ENCODE results near the gene ACOXL.

Gene ACOXL

DNA sequence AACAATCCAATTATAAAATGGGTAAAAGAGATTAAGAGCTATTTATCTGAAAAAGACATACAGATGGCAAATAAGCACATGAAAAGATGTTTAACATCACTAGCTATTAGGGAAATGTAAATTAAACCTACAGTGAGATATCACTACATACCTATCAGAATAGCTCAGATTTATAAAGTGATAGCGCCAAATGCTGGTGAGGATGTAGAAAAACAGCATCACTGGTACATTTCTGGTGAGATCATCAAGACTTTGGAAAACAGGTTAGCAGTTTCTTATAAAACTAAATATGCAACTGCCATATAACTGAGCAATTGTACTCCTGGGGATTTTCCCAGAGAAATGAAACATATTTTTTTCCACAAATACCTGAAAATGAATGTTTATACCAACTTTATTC lies 100.4 kb downstream of the ACOXL start:
- Histone ChIP-seq H3K36me3 (ENCODE audit: control insufficient read depth in 1 of 2, insufficient read depth in 2 of 2, low read depth in 1 of 2, low read length in 2 of 2) (no peaks in the 10 kb centered on the region), H4K8ac (ENCODE audit: low read length) (no peak overlapping the region), H3K27ac (ENCODE audit: low read length, poor library complexity, severe bottlenecking) (no peak overlapping the region), H3K9me3 (ENCODE audit: control insufficient read depth, low read length) (no peaks in the 10 kb centered on the region), H2AK5ac (ENCODE audit: low read length, severe bottlenecking) (no peak overlapping the region), H3K4me2 (ENCODE audit: low read length, poor library complexity, severe bottlenecking) (no peak overlapping the region), H3K79me1 (replicated peaks; ENCODE audit: low read length, poor library complexity, severe bottlenecking) (no peaks in the 10 kb centered on the region), H3K18ac (ENCODE audit: low read depth in 1 of 2, low read length in 2 of 2) (no peak overlapping the region), H2AFZ (ENCODE audit: low read depth, low read length) (no peak overlapping the region), H2BK12ac (ENCODE audit: low read length in 2 of 2) (no peak overlapping the region), H3K14ac (ENCODE audit: low read length in 2 of 2) (no peak overlapping the region), H4K91ac (ENCODE audit: low read length) (no peak overlapping the region), H3K4me1 (ENCODE audit: control insufficient read depth, insufficient read depth, low read depth, low read length) (no peaks in the 10 kb centered on the region), H3K4me3 (ENCODE audit: insufficient read depth in 1 of 2, low read depth in 1 of 2, low read length in 2 of 2) (no peak overlapping the region), H3K4ac (ENCODE audit: low read depth in 1 of 2, low read length in 2 of 2) (no peak overlapping the region), H3K9ac (ENCODE audit: low read length) (no peak overlapping the region), H2BK120ac (ENCODE audit: low read depth, low read length) (no peak overlapping the region), H3K23ac (ENCODE audit: low read length in 2 of 2) (no peak overlapping the region), H2BK5ac (ENCODE audit: low read depth, low read length, poor library complexity, severe bottlenecking) (no peak overlapping the region), H3K27me3 (ENCODE audit: control insufficient read depth in 1 of 2, insufficient read depth in 1 of 2, low read length in 2 of 2) (peaks cover 44 to 45% of the 10 kb centered on the region in 2 experiments), H2BK15ac (ENCODE audit: low read depth, poor library complexity, severe bottlenecking) (no peak overlapping the region)
- DNase-seq, result no peak
- no CpG with 5 or more reads among the region's 1 CpG for WGBS

DNA sequence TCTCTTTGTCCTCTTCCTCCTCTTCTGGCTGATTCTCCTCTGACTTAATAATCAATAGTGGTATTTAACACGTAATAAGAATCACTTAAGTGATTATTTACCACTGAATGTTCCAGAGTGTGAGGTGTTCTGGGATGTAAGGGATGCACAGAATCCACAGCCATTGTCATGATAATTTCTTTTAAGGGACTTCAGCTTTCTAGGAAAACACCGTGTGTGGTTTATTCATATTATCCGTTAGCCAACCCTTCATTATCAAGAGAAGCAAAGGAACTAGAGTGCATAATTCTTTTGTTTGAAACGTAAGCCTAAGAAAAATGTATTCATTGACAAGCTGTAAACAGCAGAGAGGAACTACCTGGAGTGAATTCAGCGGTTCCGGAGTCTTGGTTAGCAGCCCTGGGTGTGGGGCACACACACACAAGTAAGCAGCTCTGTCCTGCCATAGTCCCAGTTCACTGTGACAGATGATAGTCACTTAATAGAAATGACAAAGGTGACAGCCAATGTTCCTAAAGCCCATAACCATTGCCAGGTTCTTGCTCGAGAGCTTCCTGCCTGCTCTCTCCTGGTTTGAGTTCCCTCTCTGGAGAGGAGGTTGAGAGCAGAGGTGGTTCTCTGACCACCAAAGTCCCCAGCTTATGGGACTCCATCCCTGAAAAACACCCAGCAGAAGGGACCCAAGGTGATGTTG lies 101.9 kb downstream of the ACOXL start:
- H3K4me3 ChIP-seq (ENCODE audit: insufficient read depth in 1 of 2, low read depth in 1 of 2, low read length in 2 of 2), result no peak overlapping the region
- H3K23ac ChIP-seq (ENCODE audit: low read length in 2 of 2), result no peak overlapping the region
- no peak overlapping the region for H3K18ac ChIP-seq (ENCODE audit: low read depth in 1 of 2, low read length in 2 of 2)
- H4K8ac ChIP-seq (ENCODE audit: low read length), result no peak overlapping the region
- WGBS, result 36% methylated on average over 4 of the region's 7 CpGs
- H2BK12ac ChIP-seq (ENCODE audit: low read length in 2 of 2), result no peak overlapping the region
- H3K4ac ChIP-seq (ENCODE audit: low read depth in 1 of 2, low read length in 2 of 2), result no peak overlapping the region
- no peak overlapping the region for H2BK15ac ChIP-seq (ENCODE audit: low read depth, poor library complexity, severe bottlenecking)
- H2AK5ac ChIP-seq (ENCODE audit: low read length, severe bottlenecking), result no peak overlapping the region
- no peak overlapping the region for H4K91ac ChIP-seq (ENCODE audit: low read length)
- no peaks in the 10 kb centered on the region for H3K9me3 ChIP-seq (ENCODE audit: control insufficient read depth, low read length)
- H2BK5ac ChIP-seq (ENCODE audit: low read depth, low read length, poor library complexity, severe bottlenecking), result no peak overlapping the region
- H3K79me1 ChIP-seq (replicated peaks; ENCODE audit: low read length, poor library complexity, severe bottlenecking), result no peaks in the 10 kb centered on the region
- H3K4me1 ChIP-seq (ENCODE audit: control insufficient read depth, insufficient read depth, low read depth, low read length), result no peaks in the 10 kb centered on the region
- no peak overlapping the region for H3K27ac ChIP-seq (ENCODE audit: low read length, poor library complexity, severe bottlenecking)
- no peak overlapping the region for H2BK120ac ChIP-seq (ENCODE audit: low read depth, low read length)
- no peak overlapping the region for H2AFZ ChIP-seq (ENCODE audit: low read depth, low read length)
- no peak overlapping the region for H3K4me2 ChIP-seq (ENCODE audit: low read length, poor library complexity, severe bottlenecking)
- no peak overlapping the region for H3K14ac ChIP-seq (ENCODE audit: low read length in 2 of 2)
- DNase-seq, result no peak
- H3K9ac ChIP-seq (ENCODE audit: low read length), result no peak overlapping the region
- peaks cover 46 to 54% of the 10 kb centered on the region in 2 experiments for H3K27me3 ChIP-seq (ENCODE audit: control insufficient read depth in 1 of 2, insufficient read depth in 1 of 2, low read length in 2 of 2)
- no peaks in the 10 kb centered on the region for H3K36me3 ChIP-seq (ENCODE audit: control insufficient read depth in 1 of 2, insufficient read depth in 2 of 2, low read depth in 1 of 2, low read length in 2 of 2)

DNA sequence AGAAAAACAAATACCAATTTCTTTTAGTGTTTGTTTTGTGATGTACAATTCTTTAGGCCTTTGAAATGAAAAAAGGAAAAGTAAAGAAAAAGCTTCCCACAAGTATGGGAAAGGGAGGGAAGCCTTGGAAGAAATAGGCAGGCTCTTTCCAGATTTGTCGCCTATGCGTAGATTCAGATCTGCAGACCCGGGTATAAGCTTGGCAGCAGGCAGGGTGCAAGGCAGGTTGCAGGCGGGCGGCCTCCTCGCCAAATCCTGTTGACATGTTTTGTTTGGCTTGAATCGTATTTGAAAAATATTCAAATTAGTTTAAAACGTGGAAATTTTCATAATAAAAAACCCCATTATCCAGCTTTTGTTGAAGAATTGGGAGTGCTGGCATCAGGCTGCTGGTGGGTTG lies 104.3 kb downstream of the ACOXL start:
- H2BK120ac ChIP-seq (ENCODE audit: low read depth, low read length), result no peak overlapping the region
- H3K9ac ChIP-seq (ENCODE audit: low read length), result no peak overlapping the region
- 93% methylated on average over 3 of the region's 8 CpGs for WGBS
- no peak overlapping the region for H3K27ac ChIP-seq (ENCODE audit: low read length, poor library complexity, severe bottlenecking)
- H3K23ac ChIP-seq (ENCODE audit: low read length in 2 of 2), result no peak overlapping the region
- no peak overlapping the region for H3K18ac ChIP-seq (ENCODE audit: low read depth in 1 of 2, low read length in 2 of 2)
- H3K79me1 ChIP-seq (replicated peaks; ENCODE audit: low read length, poor library complexity, severe bottlenecking), result no peaks in the 10 kb centered on the region
- H3K9me3 ChIP-seq (ENCODE audit: control insufficient read depth, low read length), result no peaks in the 10 kb centered on the region
- no peaks in the 10 kb centered on the region for H3K36me3 ChIP-seq (ENCODE audit: control insufficient read depth in 1 of 2, insufficient read depth in 2 of 2, low read depth in 1 of 2, low read length in 2 of 2)
- H4K8ac ChIP-seq (ENCODE audit: low read length), result no peak overlapping the region
- no peak overlapping the region for H2BK12ac ChIP-seq (ENCODE audit: low read length in 2 of 2)
- no peak overlapping the region for H2BK5ac ChIP-seq (ENCODE audit: low read depth, low read length, poor library complexity, severe bottlenecking)
- peaks cover 54 to 63% of the 10 kb centered on the region in 2 experiments for H3K27me3 ChIP-seq (ENCODE audit: control insufficient read depth in 1 of 2, insufficient read depth in 1 of 2, low read length in 2 of 2)
- no peak overlapping the region for H2BK15ac ChIP-seq (ENCODE audit: low read depth, poor library complexity, severe bottlenecking)
- H3K4me2 ChIP-seq (ENCODE audit: low read length, poor library complexity, severe bottlenecking), result no peak overlapping the region
- no peaks in the 10 kb centered on the region for H3K4me1 ChIP-seq (ENCODE audit: control insufficient read depth, insufficient read depth, low read depth, low read length)
- H2AFZ ChIP-seq (ENCODE audit: low read depth, low read length), result no peak overlapping the region
- H3K4ac ChIP-seq (ENCODE audit: low read depth in 1 of 2, low read length in 2 of 2), result no peak overlapping the region
- no peak overlapping the region for H3K4me3 ChIP-seq (ENCODE audit: insufficient read depth in 1 of 2, low read depth in 1 of 2, low read length in 2 of 2)
- no peak overlapping the region for H2AK5ac ChIP-seq (ENCODE audit: low read length, severe bottlenecking)
- no peak for DNase-seq
- H4K91ac ChIP-seq (ENCODE audit: low read length), result no peak overlapping the region
- H3K14ac ChIP-seq (ENCODE audit: low read length in 2 of 2), result no peak overlapping the region

DNA sequence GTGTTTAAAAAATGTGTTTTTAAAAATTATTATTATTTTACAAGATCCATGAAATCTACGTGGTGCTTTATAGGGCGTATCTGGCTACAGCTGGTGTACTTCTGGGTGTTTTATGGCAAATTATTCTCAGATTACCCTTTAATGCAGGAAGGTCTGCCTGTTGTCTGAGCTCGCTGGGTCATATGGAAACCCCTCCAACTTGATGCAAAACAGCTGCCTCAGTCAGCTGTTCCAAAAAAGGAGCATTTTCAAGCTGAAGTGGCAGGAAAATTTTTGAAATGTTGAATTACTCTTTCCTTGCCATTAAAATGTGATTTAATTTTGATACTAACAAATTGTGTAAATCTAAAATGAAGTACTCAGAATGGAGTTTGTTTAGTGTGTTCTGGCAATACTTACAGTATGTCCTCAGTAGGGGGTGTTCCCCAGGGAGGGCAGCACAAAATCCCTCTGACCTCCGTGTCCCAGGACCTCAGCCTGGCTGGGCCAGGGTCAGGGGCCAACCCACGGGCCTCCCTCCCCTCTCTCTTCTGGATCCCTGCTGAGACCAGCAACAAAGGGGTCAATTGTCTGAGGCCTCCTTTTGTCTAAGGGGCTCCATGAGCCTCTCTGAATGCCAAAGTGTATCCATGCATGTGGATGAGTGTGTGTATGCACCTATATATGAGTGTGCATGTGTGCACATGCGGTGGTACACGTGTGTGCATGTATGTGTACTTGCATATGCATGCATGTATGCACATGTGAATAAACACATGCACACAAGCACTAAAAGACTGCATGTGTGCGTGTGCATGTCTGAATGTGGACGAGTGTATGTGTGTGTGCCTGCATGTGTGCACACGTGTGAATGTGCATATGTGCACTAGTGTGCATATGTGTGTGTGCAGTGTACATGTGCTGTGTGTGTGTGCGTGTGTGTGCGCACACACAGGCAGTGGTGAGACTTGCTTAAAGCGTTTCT lies 105.4 kb downstream of the ACOXL start:
- H3K9ac ChIP-seq (ENCODE audit: low read length), result no peak overlapping the region
- peaks cover 59 to 72% of the 10 kb centered on the region in 2 experiments for H3K27me3 ChIP-seq (ENCODE audit: control insufficient read depth in 1 of 2, insufficient read depth in 1 of 2, low read length in 2 of 2)
- no peak overlapping the region for H2AK5ac ChIP-seq (ENCODE audit: low read length, severe bottlenecking)
- H4K8ac ChIP-seq (ENCODE audit: low read length), result no peak overlapping the region
- no peaks in the 10 kb centered on the region for H3K36me3 ChIP-seq (ENCODE audit: control insufficient read depth in 1 of 2, insufficient read depth in 2 of 2, low read depth in 1 of 2, low read length in 2 of 2)
- no peak overlapping the region for H2BK5ac ChIP-seq (ENCODE audit: low read depth, low read length, poor library complexity, severe bottlenecking)
- H2AFZ ChIP-seq (ENCODE audit: low read depth, low read length), result no peak overlapping the region
- no peak overlapping the region for H3K18ac ChIP-seq (ENCODE audit: low read depth in 1 of 2, low read length in 2 of 2)
- peak overlapping the region; percentile 43 for H4K91ac ChIP-seq (ENCODE audit: low read length)
- no peaks in the 10 kb centered on the region for H3K4me1 ChIP-seq (ENCODE audit: control insufficient read depth, insufficient read depth, low read depth, low read length)
- no peak overlapping the region for H3K14ac ChIP-seq (ENCODE audit: low read length in 2 of 2)
- no peak overlapping the region for H2BK12ac ChIP-seq (ENCODE audit: low read length in 2 of 2)
- no peak overlapping the region for H3K4ac ChIP-seq (ENCODE audit: low read depth in 1 of 2, low read length in 2 of 2)
- H3K79me1 ChIP-seq (replicated peaks; ENCODE audit: low read length, poor library complexity, severe bottlenecking), result no peaks in the 10 kb centered on the region
- no peak overlapping the region for H3K4me3 ChIP-seq (ENCODE audit: insufficient read depth in 1 of 2, low read depth in 1 of 2, low read length in 2 of 2)
- H3K4me2 ChIP-seq (ENCODE audit: low read length, poor library complexity, severe bottlenecking), result no peak overlapping the region
- 62% methylated on average over 13 of the region's 13 CpGs for WGBS
- no peak overlapping the region for H2BK120ac ChIP-seq (ENCODE audit: low read depth, low read length)
- no peaks in the 10 kb centered on the region for H3K9me3 ChIP-seq (ENCODE audit: control insufficient read depth, low read length)
- H3K23ac ChIP-seq (ENCODE audit: low read length in 2 of 2), result no peak overlapping the region
- H2BK15ac ChIP-seq (ENCODE audit: low read depth, poor library complexity, severe bottlenecking), result no peak overlapping the region
- no peak for DNase-seq
- no peak overlapping the region for H3K27ac ChIP-seq (ENCODE audit: low read length, poor library complexity, severe bottlenecking)

All from mesenchymal stem cell (in vitro differentiated cells and primary cell).